Skeletal muscle tissue (tissue), 4 donors: ENCODE data around the gene NXN. TPM values are rescaled to one million over a fixed set of nuclear protein-coding genes. Genes with fewer than 3 reads are reported as not detected.
"Not testable (repeated sequence)": the region's sequence is repeated elsewhere in the genome, so short reads cannot be mapped to it uniquely, and the experiment has no call there.

Experiments
- H3K27ac ChIP-seq: one replicate; pipeline ENCODE4 v1.7.0; 2013; ENCODE audit warnings: mild to moderate bottlenecking, low read depth, low read length, inconsistent platforms
- H3K27me3 ChIP-seq, 3 donors: one replicate each; pipeline ENCODE4 v1.7.0; 2013; ENCODE audit warnings: low read length in 3 of 3; ENCODE audit not compliant: control insufficient read depth in 3 of 3, insufficient read depth in 3 of 3
- H3K36me3 ChIP-seq, 3 donors: one replicate each; pipeline ENCODE4 v1.7.0; 2013; ENCODE audit warnings: low read length in 3 of 3; ENCODE audit not compliant: control insufficient read depth in 3 of 3, insufficient read depth in 3 of 3
- H3K4me1 ChIP-seq, 3 donors: one replicate each; pipeline ENCODE4 v1.7.0; 2013; ENCODE audit warnings: low read length in 3 of 3, mild to moderate bottlenecking in 3 of 3; ENCODE audit not compliant: control insufficient read depth in 3 of 3, insufficient read depth in 3 of 3
- H3K4me3 ChIP-seq, 3 donors: one replicate each; pipeline ENCODE4 v1.7.0; 2013; ENCODE audit warnings: low read length in 3 of 3
- H3K9ac ChIP-seq, 3 donors: one replicate each; pipeline ENCODE4 v1.7.0; 2013; ENCODE audit warnings: low read length in 3 of 3, mild to moderate bottlenecking in 3 of 3, moderate library complexity in 2 of 3, low read depth in 1 of 3
- H3K9me3 ChIP-seq, 3 donors: one replicate each; pipeline ENCODE4 v1.7.0; 2013; ENCODE audit warnings: low read length in 3 of 3; ENCODE audit not compliant: control insufficient read depth in 3 of 3
- total RNA-seq: library from RNA; depleted of rRNA; stranded (reverse); fragments of >200 nt; gene quantifications from one replicate; pipeline ENCODE4 v1.2.3, GENCODE V29; 2014
- donor health status: Osteomylitis.

NXN gene
- total RNA-seq, 1 donor from 2014 or later: 33.9 TPM

GRCh38 chr17:925817-926216, 53.8 kb downstream of the NXN start:
- no peaks in the 10 kb centered on the region for H3K9me3 ChIP-seq
- peaks cover 0 to 4% (median 2%) of the 10 kb centered on the region in 3 donors for H3K36me3 ChIP-seq
- H3K4me3 ChIP-seq: no peak overlapping the region
- H3K9ac ChIP-seq: no peak overlapping the region
- H3K4me1 ChIP-seq: peaks cover 15 to 41% (median 26%) of the 10 kb centered on the region in 3 donors
- no peak overlapping the region for H3K27ac ChIP-seq
- H3K27me3 ChIP-seq: no peaks in the 10 kb centered on the region

GRCh38 chr17:924711-925475, 54.7 kb downstream of the NXN start:
- Histone ChIP-seq H3K4me3 (no peak overlapping the region), H3K27ac (no peak overlapping the region), H3K27me3 (no peaks in the 10 kb centered on the region), H3K9ac (no peak overlapping the region), H3K4me1 (peaks cover 12 to 34% (median 20%) of the 10 kb centered on the region in 3 donors), H3K9me3 (no peaks in the 10 kb centered on the region), H3K36me3 (peaks cover 0 to 4% (median 2%) of the 10 kb centered on the region in 3 donors)

GRCh38 chr17:924306-924705, 55.3 kb downstream of the NXN start:
- not testable (repeated sequence) for H3K36me3 ChIP-seq
- peaks cover 8 to 28% (median 16%) of the 10 kb centered on the region in 3 donors for H3K4me1 ChIP-seq

GRCh38 chr17:923633-924032, 55.9 kb downstream of the NXN start:
- Histone ChIP-seq H3K9ac (no peak overlapping the region), H3K4me3 (no peak overlapping the region), H3K27ac (no peak overlapping the region), H3K9me3 (no peaks in the 10 kb centered on the region), H3K4me1 (peaks cover 8 to 24% (median 15%) of the 10 kb centered on the region in 3 donors), H3K36me3 (peaks cover 0 to 4% (median 2%) of the 10 kb centered on the region in 3 donors), H3K27me3 (no peaks in the 10 kb centered on the region)

More at GRCh38 chr17:924306-924705, 55.3 kb downstream of the NXN start:
- not testable (repeated sequence) for H3K27ac ChIP-seq, H3K27me3 ChIP-seq, H3K9ac ChIP-seq, H3K4me3 ChIP-seq, H3K9me3 ChIP-seq

GRCh38 chr17:921161-921560, 58.4 kb downstream of the NXN start:
- Histone ChIP-seq H3K4me1 (peaks cover 15 to 20% (median 19%) of the 10 kb centered on the region in 3 donors), H3K27me3 (no peaks in the 10 kb centered on the region), H3K4me3 (no peak overlapping the region), H3K36me3 (peaks cover 0 to 4% (median 2%) of the 10 kb centered on the region in 3 donors), H3K27ac (no peak overlapping the region), H3K9ac (no peak overlapping the region), H3K9me3 (no peaks in the 10 kb centered on the region)

GRCh38 chr17:920190-920589, 59.4 kb downstream of the NXN start:
- H3K4me3 ChIP-seq: no peak overlapping the region
- H3K9me3 ChIP-seq: no peaks in the 10 kb centered on the region
- H3K9ac ChIP-seq: no peak overlapping the region
- no peak overlapping the region for H3K27ac ChIP-seq
- H3K36me3 ChIP-seq: peaks cover 0 to 4% (median 2%) of the 10 kb centered on the region in 3 donors
- peaks cover 14 to 25% (median 20%) of the 10 kb centered on the region in 3 donors for H3K4me1 ChIP-seq
- no peaks in the 10 kb centered on the region for H3K27me3 ChIP-seq

GRCh38 chr17:917941-918740, 61.4 kb downstream of the NXN start:
- Histone ChIP-seq H3K9ac (peak overlapping the region in 1 of 3 donors; percentile 40), H3K36me3 (peaks cover 3 to 4% (median 4%) of the 10 kb centered on the region in 3 donors), H3K4me3 (no peak overlapping the region), H3K27me3 (no peaks in the 10 kb centered on the region), H3K9me3 (no peaks in the 10 kb centered on the region), H3K4me1 (peaks cover 11 to 20% (median 19%) of the 10 kb centered on the region in 3 donors), H3K27ac (peak overlapping the region; percentile 39)

GRCh38 chr17:917391-917811, 62.2 kb downstream of the NXN start:
- no peak overlapping the region for H3K4me3 ChIP-seq
- H3K9me3 ChIP-seq: no peaks in the 10 kb centered on the region
- H3K27ac ChIP-seq: peak overlapping the region; percentile 39
- no peaks in the 10 kb centered on the region for H3K27me3 ChIP-seq
- no peak overlapping the region for H3K9ac ChIP-seq
- peaks cover 0 to 4% (median 2%) of the 10 kb centered on the region in 3 donors for H3K36me3 ChIP-seq
- H3K4me1 ChIP-seq: peaks cover 11 to 20% (median 19%) of the 10 kb centered on the region in 3 donors

GRCh38 chr17:916315-916714, 63.3 kb downstream of the NXN start:
- Histone ChIP-seq H3K9me3 (no peaks in the 10 kb centered on the region), H3K4me1 (peaks cover 11 to 19% (median 17%) of the 10 kb centered on the region in 3 donors), H3K27ac (peak overlapping the region; percentile 55), H3K27me3 (no peaks in the 10 kb centered on the region), H3K36me3 (peaks cover 0 to 4% (median 2%) of the 10 kb centered on the region in 3 donors), H3K4me3 (no peak overlapping the region), H3K9ac (no peak overlapping the region)
